T-cell (primary cell): Measurements from ENCODE around the gene VRK2. TPM values are rescaled to one million over a fixed set of nuclear protein-coding genes. Genes with fewer than 3 reads are reported as not detected.

ENCODE experiments used
- ATAC-seq, 4 experiments: fragments of 200-7000 bp in 3 of 4; fragments of 150-1000 bp in 1 of 4; cut with Tn5 transposase; replicated peaks in 1 of 4; 1 replicate in 3 of 4; 2 replicates in 1 of 4; pipeline ENCODE4 v1.10.0; 2021; ENCODE audit warnings: moderate library complexity in 3 of 4, mild to moderate bottlenecking in 2 of 4, moderate number of reproducible peaks in 1 of 4
- CTCF ChIA-PET, 2 donors: fragments of 300-600 bp; sonication (Branson Sonifier 250); formaldehyde crosslinking; loops; one replicate each; lab custom pipeline; 2022; ENCODE audit warnings: antibody characterized with exemption in 2 of 2; lab: Charles Lee
- POLR2A ChIA-PET, 2 donors: fragments of 300-600 bp; sonication (Branson Sonifier 250); formaldehyde crosslinking; loops; one replicate each; lab custom pipeline; 2022; ENCODE audit warnings: antibody characterized with exemption in 2 of 2; lab: Charles Lee
- DNase-seq, 35 experiments: peaks; one replicate each; pipeline versions ENCODE4 v3.0.0 to v3.0.0-alpha.2; 2013 to 2023
- H3K27ac ChIP-seq: one replicate; pipeline ENCODE4 v1.5.1; 2013; ENCODE audit warnings: low read length
- H3K27me3 ChIP-seq, 2 experiments: replicated peaks in 1 of 2; 1 replicate in 1 of 2; 2 replicates in 1 of 2; pipeline versions ENCODE4 v1.6.1 to v1.7.0; 2013; ENCODE audit warnings: low read length in 1 of 2, mixed read lengths in 1 of 2; ENCODE audit not compliant: control insufficient read depth in 2 of 2, insufficient read depth in 2 of 2; ENCODE audit errors: extremely low read depth in 1 of 2
- H3K36me3 ChIP-seq, 2 donors: 1 replicate in 1 of 2; 2 replicates in 1 of 2; pipeline versions ENCODE4 v1.6.1 to v1.7.0; 2013; ENCODE audit warnings: low read length in 1 of 2; ENCODE audit not compliant: control insufficient read depth in 2 of 2, insufficient read depth in 1 of 2; ENCODE audit errors: extremely low read depth in 1 of 2
- H3K4me1 ChIP-seq, 2 experiments: 1 replicate in 1 of 2; 2 replicates in 1 of 2; pipeline versions ENCODE4 v1.6.1 to v1.7.0; 2013; ENCODE audit warnings: low read length in 2 of 2, mixed read lengths in 1 of 2; ENCODE audit not compliant: insufficient read depth in 2 of 2, control insufficient read depth in 1 of 2; ENCODE audit errors: extremely low read depth in 1 of 2
- H3K4me3 ChIP-seq, 2 donors: 1 replicate in 1 of 2; 2 replicates in 1 of 2; pipeline versions ENCODE4 v1.5.1 to v1.7.0; 2013; ENCODE audit warnings: mild to moderate bottlenecking in 2 of 2, low read length in 1 of 2, moderate library complexity in 1 of 2; ENCODE audit not compliant: control insufficient read depth in 1 of 2; ENCODE audit errors: extremely low read depth in 1 of 2
- H3K9me3 ChIP-seq: 2 replicates; pipeline ENCODE4 v1.7.0; 2013
- H3K27ac Mint-ChIP-seq, 2 donors: one replicate each; pipeline ENCODE4 v1.8.0; 2020 to 2021; ENCODE audit warnings: mild to moderate bottlenecking in 2 of 2, mixed read lengths in 2 of 2
- H3K27me3 Mint-ChIP-seq, 2 donors: one replicate each; pipeline ENCODE4 v1.8.0; 2021 to 2022; ENCODE audit warnings: mixed read lengths in 2 of 2
- H3K36me3 Mint-ChIP-seq: one replicate; pipeline ENCODE4 v1.8.0; 2021; ENCODE audit warnings: mixed read lengths
- H3K4me1 Mint-ChIP-seq, 3 donors: one replicate each; pipeline ENCODE4 v1.8.0; 2020 to 2022; ENCODE audit warnings: mixed read lengths in 3 of 3, mild to moderate bottlenecking in 1 of 3
- H3K4me3 Mint-ChIP-seq, 3 donors: one replicate each; pipeline ENCODE4 v1.8.0; 2020 to 2022; ENCODE audit warnings: mild to moderate bottlenecking in 3 of 3, mixed read lengths in 3 of 3, moderate library complexity in 3 of 3
- H3K9me3 Mint-ChIP-seq, 3 donors: one replicate each; pipeline ENCODE4 v1.8.0; 2020 to 2022; ENCODE audit warnings: mixed read lengths in 3 of 3
- WGBS: methylation state at CpG from one replicate; pipeline ENCODE4 v1.1.5; 2013; ENCODE audit warnings: missing lambda C conversion rate; ENCODE audit not compliant: insufficient coverage; 5-methylcytosine and 5-hydroxymethylcytosine counted together
- total RNA-seq, 35 experiments: library from RNA in 6 of 35; stranded (reverse) in 6 of 35; fragments of 120-200 nt in 1 of 35; gene quantifications; one replicate each; pipeline versions ENCODE4 v1.2.1 to v1.2.4 and lab custom pipeline; 2013 to 2026

VRK2 gene
- total RNA-seq, 5 donors from 2014 or later (not counting 1 experiment from before 2014, with no cell fraction given) = 13.9 to 18.8 (median 15.7) TPM

GRCh38 chr2:58195662-58196061 lies 149.1 kb downstream of the VRK2 start:
- WGBS = no CpG with 5 or more reads among the region's 1 CpG
- ATAC-seq = no peak
- H3K27ac Mint-ChIP-seq = no peak overlapping the region
- DNase-seq = no peak
- Histone ChIP-seq H3K4me1 (no peaks in the 10 kb centered on the region), H3K9me3 (no peaks in the 10 kb centered on the region), H3K27ac (no peak overlapping the region), H3K27me3 (no peaks in the 10 kb centered on the region), H3K36me3 (no peaks in the 10 kb centered on the region), H3K4me3 (no peak overlapping the region)
- peaks cover 6% of the 10 kb centered on the region for H3K36me3 Mint-ChIP-seq
- ChIA-PET CTCF (no interaction called here), POLR2A (no interaction called here)
- H3K9me3 Mint-ChIP-seq = no peaks in the 10 kb centered on the region
- H3K4me3 Mint-ChIP-seq = no peak overlapping the region
- no peaks in the 10 kb centered on the region for H3K4me1 Mint-ChIP-seq
- no peaks in the 10 kb centered on the region for H3K27me3 Mint-ChIP-seq

- Histone ChIP-seq H3K27ac (no peak overlapping the region), H3K4me3 (no peak overlapping the region), H3K4me1 (no peaks in the 10 kb centered on the region), H3K36me3 (no peaks in the 10 kb centered on the region), H3K27me3 (no peaks in the 10 kb centered on the region), H3K9me3 (no peaks in the 10 kb centered on the region)
- ChIA-PET POLR2A (no interaction called here), CTCF (no interaction called here)
- DNase-seq = no peak
- no peak overlapping the region for H3K4me3 Mint-ChIP-seq
- H3K4me1 Mint-ChIP-seq = no peaks in the 10 kb centered on the region
- ATAC-seq = no peak
- no peaks in the 10 kb centered on the region for H3K27me3 Mint-ChIP-seq
- peaks cover 6% of the 10 kb centered on the region for H3K36me3 Mint-ChIP-seq
- H3K9me3 Mint-ChIP-seq = no peaks in the 10 kb centered on the region
- no peak overlapping the region for H3K27ac Mint-ChIP-seq
- 88% methylated on average over 1 of the region's 2 CpGs for WGBS
Measured at GRCh38 chr2:58197894-58198293, 151.3 kb downstream of the VRK2 start.

- WGBS = no CpG with 5 or more reads among the region's 1 CpG
Measured at GRCh38 chr2:58202404-58202803, 155.8 kb downstream of the VRK2 start.

GRCh38 chr2:58203018-58203417 lies 156.4 kb downstream of the VRK2 start:
- H3K27me3 ChIP-seq = no peaks in the 10 kb centered on the region
- Mint-ChIP-seq H3K9me3 (no peaks in the 10 kb centered on the region), H3K36me3 (peaks cover under 1% of the 10 kb centered on the region), H3K27ac (no peak overlapping the region), H3K4me1 (no peaks in the 10 kb centered on the region), H3K4me3 (no peak overlapping the region), H3K27me3 (no peaks in the 10 kb centered on the region)
- DNase-seq (no peak), ATAC-seq (no peak)
- no peak overlapping the region for H3K27ac ChIP-seq
- H3K4me3 ChIP-seq = no peak overlapping the region
- CTCF ChIA-PET = interaction anchor here in 1 of 2 donors (0.6 kb wide), 1 partner anchor 14 kb away, joined by 4 read pairs; no protein-coding TSS in a partner anchor
- H3K9me3 ChIP-seq = no peaks in the 10 kb centered on the region
- POLR2A ChIA-PET = no interaction called here
- H3K36me3 ChIP-seq = no peaks in the 10 kb centered on the region
- H3K4me1 ChIP-seq = no peaks in the 10 kb centered on the region

More at GRCh38 chr2:58202404-58202803, 155.8 kb downstream of the VRK2 start:
- Mint-ChIP-seq H3K4me1 (no peaks in the 10 kb centered on the region), H3K27me3 (no peaks in the 10 kb centered on the region), H3K27ac (no peak overlapping the region), H3K9me3 (no peaks in the 10 kb centered on the region), H3K4me3 (no peak overlapping the region), H3K36me3 (peaks cover 4% of the 10 kb centered on the region)
- ATAC-seq (no peak), DNase-seq (no peak)
- Histone ChIP-seq H3K27me3 (no peaks in the 10 kb centered on the region), H3K27ac (no peak overlapping the region), H3K9me3 (no peaks in the 10 kb centered on the region), H3K4me1 (no peaks in the 10 kb centered on the region), H3K36me3 (no peaks in the 10 kb centered on the region), H3K4me3 (no peak overlapping the region)
- POLR2A ChIA-PET = no interaction called here
- CTCF ChIA-PET = interaction anchor here in 1 of 2 donors (0.6 to 0.7 kb wide), 2 partner anchors 14 to 66 kb away, joined by 4 to 8 read pairs; no protein-coding TSS in a partner anchor

- Mint-ChIP-seq H3K4me1 (no peaks in the 10 kb centered on the region), H3K4me3 (no peak overlapping the region), H3K27ac (no peak overlapping the region), H3K36me3 (no peaks in the 10 kb centered on the region), H3K27me3 (no peaks in the 10 kb centered on the region), H3K9me3 (no peaks in the 10 kb centered on the region)
- H3K27ac ChIP-seq = no peak overlapping the region
- ChIA-PET CTCF (no interaction called here), POLR2A (no interaction called here)
- no peaks in the 10 kb centered on the region for H3K9me3 ChIP-seq
- no peaks in the 10 kb centered on the region for H3K27me3 ChIP-seq
- ATAC-seq = no peak
- no peaks in the 10 kb centered on the region for H3K36me3 ChIP-seq
- 94% methylated on average over 3 of the region's 6 CpGs for WGBS
- H3K4me3 ChIP-seq = no peak overlapping the region
- H3K4me1 ChIP-seq = no peaks in the 10 kb centered on the region
- DNase-seq = no peak
Measured at GRCh38 chr2:58204195-58204959, 157.8 kb downstream of the VRK2 start.

- ChIA-PET POLR2A (no interaction called here), CTCF (no interaction called here)
- peaks cover 14% of the 10 kb centered on the region for H3K36me3 Mint-ChIP-seq
- no peak overlapping the region for H3K27ac Mint-ChIP-seq
- no peaks in the 10 kb centered on the region for H3K4me1 ChIP-seq
- H3K4me1 Mint-ChIP-seq = no peaks in the 10 kb centered on the region
- H3K27me3 ChIP-seq = no peaks in the 10 kb centered on the region
- H3K4me3 Mint-ChIP-seq = no peak overlapping the region
- no peak overlapping the region for H3K4me3 ChIP-seq
- DNase-seq = no peak
- H3K27ac ChIP-seq = no peak overlapping the region
- H3K36me3 ChIP-seq = no peaks in the 10 kb centered on the region
- no peaks in the 10 kb centered on the region for H3K27me3 Mint-ChIP-seq
- WGBS = no CpG with 5 or more reads among the region's 1 CpG
- no peak for ATAC-seq
- no peaks in the 10 kb centered on the region for H3K9me3 ChIP-seq
- peaks cover 3 to 14% (median 5%) of the 10 kb centered on the region in 3 donors for H3K9me3 Mint-ChIP-seq
Measured at GRCh38 chr2:58206785-58207184, 160.2 kb downstream of the VRK2 start.
